HG03558 (cell line): ENCODE data around the gene XYLB.

Experiments used
- ATAC-seq: cut with Tn5 transposase; IDR thresholded peaks from one replicate; pipeline ENCODE4 v1.9.1; 2021; ENCODE audit warnings: moderate number of reproducible peaks; ENCODE audit not compliant: unreplicated experiment; ENCODE audit errors: extremely low read depth

Gene XYLB

DNA sequence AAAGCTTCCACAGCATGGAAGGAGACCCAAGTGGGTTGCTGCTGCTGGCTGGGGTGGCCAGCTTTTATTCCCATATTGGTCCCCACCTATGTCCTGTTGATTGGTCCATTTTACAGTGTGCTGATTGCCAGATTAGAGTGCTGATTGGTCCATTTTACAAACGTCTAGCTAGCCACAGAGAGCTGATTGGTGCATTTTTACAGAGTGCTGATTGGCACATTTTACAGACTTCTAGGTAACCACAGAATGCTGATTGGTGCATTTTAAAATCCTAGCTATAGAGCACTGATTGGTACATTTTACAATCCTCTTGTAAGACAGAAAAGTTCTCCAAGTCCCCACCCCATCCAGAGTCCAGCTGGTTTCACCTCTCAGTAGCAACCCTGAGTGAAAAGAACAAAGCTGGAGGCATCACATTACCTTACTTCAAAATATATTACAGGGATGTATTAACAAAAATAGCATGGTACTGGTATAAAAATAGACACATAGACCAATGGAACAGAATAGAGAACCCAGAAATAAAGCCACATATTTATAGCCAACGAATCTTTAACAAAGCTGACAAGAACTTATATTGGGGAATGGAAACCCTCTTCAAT lies 99.6 kb downstream of the XYLB start:
- no peak for ATAC-seq

DNA sequence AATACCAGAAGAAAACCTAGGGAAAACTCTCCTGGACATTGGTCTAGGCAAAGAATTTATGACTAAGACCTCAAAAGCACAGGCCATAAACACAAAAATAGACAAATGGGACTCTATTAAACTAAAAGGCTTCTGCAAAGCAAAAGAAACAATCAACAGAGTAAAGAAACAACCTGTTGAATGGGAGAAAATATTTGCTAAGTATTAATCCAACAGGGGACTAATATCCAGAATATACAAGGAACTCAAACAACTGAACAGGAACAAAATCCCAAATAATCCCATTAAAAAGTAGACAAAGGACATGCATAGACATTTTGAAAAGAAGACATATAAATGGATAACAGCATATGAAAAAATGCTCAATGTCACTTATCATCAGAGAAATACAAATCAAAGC lies 100.2 kb downstream of the XYLB start:
- no peak for ATAC-seq

DNA sequence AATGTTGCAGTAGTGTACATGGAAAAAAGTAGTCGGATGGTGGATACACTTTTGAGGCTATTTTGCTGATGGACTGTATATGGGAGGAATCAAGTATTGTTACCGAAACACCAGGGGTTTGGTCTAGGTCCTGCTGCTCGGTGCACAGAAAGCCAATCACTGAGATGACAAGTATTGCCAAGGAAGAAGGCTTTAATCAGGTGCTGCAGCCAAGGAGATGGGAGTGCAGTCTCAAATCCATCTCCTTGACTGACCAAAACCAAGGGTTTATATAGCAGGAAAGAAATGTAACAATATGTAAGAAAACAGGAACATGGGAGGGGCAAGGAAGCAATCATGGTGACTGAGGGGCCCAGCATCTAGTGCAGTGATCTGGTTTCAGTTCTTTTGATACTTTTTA lies 104.3 kb downstream of the XYLB start:
- no peak for ATAC-seq

DNA sequence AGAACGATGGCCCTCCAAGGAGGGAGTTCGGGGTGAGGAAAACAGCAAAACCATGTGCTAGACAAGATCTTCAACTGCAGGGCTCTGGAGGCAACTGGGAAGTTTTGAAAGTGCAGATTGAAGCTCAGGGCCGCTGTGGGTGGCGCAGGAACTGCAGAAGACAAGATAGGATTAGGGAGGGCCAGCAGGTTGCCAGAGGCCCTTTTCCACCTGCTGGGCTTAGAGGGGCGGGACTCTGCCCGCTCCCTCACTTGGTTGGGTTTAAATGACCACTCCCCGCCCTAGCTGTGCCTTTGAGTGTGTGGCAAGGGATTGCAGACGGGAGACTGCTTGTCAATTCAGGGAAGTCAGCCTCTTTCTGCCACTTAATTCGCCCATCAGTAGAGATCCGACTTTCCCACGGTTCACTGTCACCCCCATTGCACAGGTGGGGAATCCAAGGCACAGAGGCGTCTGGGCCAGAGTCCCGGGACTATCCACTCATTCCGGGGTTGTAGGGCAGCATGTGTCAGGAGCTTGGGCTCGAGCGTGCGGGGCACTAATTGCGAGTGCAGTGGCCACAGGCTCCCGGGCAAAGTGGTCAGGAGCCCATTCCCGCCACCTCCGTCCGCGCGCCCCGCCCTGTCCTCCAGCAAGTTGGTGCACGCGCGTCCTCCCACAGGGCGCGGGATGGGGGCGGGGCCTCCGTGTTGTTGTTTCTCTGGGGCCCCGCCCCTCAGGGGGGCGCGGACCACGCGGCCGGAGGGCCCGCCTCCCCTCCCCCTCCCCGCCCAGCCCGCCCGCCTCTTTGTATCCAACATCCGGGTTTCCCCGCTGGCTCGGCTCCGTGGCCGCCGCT lies 106.7 kb downstream of the XYLB start, which contains the start of gene ACVR2B:
TSS of gene ACVR2B (plus strand) at position 816 of the 838 bp plus-strand sequence. CDS start 433 bp downstream, outside the sequence.
- no peak for ATAC-seq

DNA sequence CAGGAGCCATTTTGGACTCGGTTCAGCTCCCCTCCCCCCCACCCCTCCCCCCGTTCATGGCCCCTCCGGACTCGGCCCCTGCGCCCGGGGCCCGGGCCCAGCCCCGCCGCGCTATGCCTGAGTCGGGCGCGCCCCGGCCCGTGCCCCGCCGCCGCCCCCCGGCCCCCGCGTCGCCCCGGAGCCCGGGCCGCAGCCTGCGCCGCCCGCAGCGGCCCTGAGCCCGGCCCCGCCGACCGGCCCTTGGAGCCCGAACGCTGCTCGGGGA lies 107.3 kb downstream of the XYLB start:
- ATAC-seq, result no peak

DNA sequence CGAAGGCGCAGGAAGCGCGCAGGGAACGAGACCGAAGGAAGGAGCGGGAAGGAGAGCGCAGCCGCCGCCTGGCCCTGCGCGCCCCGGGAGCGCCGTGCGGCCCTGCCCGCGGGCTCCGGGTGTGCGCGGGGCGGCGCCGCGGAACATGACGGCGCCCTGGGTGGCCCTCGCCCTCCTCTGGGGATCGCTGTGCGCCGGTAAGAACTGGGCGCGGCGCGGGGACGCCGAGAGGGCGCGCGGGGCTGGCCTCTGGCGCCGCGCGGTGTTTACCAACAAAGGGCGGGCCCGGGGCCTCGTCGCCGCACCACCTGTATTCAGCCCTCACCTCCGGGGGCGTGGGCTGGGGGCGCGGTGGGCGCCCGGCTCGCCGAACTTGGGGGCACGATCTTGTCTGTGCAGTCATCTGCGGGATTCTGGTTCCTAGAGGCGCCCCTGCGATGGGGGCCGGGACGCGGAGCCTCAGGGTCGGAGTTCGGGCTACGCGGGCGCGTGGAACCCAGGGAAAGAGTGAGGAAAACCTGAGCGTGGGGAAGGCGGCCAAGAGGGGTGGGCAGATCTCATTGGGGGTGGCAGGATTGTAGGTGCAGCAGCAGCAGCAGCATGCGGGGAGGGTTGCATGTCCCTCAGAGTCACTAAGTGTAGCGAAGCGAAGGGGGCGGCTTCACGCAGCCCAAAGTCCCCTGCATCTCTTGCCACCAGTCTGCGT lies 107.7 kb downstream of the XYLB start:
- no peak for ATAC-seq

DNA sequence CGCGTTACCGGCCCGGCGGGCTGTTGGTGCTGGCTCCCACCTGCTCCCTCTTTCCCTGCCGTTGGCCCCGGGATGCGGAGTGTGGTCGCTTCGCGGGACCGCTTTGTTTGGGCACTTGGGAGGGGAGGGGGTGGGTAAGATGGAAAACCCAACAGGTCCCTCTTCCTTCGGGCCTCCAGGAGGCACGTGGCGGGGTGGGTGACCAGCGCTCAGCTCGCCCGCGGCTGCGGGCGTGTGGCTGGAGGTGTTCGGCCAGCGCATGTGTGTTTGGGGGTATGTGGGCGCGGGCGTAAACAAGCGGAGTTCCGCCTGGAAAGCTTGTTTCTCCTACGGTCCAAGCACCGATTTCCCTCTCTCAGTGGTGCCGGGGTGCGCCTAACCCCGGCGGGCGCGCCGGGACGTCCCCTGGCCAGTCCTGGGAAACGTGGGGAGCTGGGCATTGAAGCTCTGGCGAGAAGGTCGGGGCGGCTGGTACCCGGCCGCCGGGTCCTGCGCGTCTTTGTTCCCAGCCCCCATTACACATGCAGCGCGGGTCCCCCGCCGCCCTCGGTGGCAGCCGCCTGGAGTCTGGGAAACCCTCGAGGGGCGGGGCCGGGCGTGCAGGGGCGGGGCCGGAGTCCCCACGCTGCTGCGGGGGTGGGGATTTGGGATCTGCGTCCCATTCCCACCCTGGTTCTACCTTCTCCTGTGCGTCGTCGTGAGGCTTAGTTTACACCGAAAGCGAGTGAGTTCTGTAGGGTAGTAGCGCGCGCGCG lies 108.5 kb downstream of the XYLB start:
- no peak for ATAC-seq

DNA sequence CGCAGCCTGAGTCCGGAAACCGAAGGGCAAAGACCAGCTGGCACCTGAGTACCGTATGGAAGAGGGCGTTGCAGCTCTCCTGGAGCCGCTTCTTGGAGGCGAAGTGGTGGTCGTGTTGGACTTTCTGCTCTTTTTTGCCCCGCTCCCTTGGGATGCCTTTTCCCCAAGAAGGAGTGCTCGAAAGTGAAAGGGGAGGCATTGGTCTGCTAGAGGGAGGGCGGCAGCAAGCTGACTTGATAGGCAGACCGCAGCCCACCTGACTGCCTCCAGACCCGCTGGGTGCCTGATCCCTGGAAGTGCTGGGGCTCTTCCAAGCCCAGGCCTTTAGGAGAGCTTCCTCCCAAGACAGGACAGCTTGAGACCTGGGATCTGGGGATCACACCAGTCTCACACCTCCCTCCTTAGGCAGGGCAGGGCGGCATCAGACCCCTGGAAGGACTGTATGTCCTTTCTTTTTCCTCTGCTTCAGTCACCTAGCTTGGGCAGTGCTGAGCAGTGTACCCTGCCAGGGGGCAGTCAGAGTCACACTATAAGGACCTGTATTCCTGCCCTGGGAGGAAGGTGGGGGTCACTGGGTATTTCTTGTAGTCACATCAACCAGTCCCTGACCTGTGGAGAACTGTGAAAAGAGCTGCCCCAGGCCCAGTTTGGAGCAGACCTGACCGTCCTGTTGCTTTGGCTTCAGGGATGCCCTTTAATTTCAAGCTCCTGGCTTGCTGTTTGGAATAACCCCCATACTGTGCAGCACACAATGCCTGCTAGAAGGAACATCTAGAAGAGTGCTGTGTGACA lies 109.2 kb downstream of the XYLB start:
- no peak for ATAC-seq

DNA sequence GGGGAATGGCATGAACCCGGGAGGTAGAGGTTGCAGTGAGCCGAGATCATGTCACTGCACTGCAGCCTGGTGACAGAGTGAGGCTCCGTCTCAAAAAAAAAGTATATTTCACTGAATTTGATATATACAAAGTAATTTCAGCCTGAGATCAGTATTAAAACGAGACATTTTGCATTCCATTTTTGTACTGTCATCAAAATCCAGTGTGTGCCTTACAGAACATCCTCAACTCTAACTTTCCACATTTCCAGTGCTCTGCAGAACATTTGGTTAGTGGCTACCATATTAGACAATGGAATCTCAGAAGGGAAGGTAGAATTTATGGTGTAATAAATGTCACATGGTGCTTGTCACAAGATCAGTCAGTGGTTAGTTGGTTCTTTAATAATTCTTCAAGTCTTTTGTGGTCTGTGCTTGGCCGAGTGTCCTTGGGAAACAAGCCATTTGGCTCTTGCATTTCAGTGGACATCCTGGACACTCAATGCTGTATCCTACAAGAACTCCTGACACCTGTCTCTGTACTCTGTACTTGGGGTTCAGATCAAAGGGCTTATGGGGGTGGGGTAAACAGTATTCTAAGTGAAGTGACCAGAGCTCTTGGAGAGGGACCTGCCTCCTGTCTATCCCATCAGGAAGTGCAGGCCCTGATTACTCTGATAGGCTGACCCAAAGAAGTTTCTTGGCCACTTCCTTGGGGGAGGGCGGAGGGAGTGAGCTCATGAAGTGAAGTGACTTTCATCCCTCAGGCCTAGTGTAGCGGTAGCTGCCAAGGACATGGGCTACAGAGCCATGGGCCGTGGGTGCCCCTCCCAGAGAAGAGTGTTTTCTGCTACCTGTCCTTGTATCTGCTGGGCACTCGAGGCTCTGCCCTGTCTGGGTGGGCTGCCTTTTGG lies 110.8 kb downstream of the XYLB start:
- no peak for ATAC-seq

DNA sequence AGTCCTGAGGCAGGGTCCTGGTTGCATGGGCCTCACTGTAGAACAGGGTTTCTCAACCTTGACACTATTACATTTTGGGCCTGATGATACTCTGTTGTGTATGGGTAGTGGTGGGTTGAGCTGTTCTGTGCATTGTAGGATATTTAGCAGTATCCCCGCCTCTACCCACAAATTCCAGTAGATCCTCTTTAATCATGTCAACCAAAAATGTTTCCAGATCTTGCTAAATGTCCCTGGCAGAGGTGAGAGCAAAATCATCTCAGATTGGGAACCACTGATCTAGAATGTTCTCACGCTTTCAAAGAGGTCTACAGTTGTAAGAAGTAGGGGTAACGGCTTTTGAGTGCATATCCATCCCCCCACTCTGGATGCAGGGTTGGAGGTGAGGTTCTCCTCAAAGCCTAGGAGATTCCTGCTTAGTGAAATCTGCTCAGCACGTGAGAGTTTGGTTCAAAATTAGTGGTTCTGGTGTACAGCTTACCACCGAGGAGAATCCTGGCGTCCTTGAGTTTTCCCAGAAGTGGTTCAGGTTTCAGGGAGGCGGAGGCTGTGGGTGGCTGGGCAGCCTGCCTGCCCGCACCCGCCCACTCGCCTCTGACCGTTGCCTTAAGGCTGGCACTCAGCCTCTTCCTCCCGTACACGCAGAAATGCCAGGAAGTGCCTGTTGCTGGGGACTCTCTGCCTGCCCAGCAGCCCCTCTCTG lies 112.4 kb downstream of the XYLB start:
- no peak for ATAC-seq

DNA sequence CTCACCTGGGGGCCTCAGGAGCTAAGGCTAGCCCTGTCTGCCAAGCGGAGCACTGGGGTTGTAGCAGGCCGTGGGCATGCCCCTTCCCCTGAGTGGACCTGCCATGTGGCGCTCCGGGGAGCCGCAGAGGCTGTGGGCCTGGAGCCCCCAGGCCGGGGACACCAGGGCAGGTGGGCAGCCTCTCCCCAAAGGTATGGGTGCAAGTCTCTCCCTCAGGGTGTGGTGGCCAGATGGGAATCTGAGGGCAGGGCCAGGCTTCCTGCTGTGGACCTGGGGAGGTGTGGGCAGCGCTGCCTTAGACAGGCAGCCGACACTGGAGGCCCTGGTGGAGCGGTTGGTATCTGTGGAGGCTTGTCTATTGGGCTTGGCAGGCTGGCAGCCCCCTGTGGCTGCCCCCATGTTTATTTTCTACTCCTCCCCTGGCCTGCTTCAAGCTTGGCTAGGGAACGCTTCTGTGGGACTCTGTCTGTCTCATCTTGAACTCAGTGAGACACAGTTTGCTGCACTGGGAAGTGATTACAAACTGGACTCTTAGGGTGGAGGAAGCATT lies 113.0 kb downstream of the XYLB start:
- ATAC-seq, result no peak

DNA sequence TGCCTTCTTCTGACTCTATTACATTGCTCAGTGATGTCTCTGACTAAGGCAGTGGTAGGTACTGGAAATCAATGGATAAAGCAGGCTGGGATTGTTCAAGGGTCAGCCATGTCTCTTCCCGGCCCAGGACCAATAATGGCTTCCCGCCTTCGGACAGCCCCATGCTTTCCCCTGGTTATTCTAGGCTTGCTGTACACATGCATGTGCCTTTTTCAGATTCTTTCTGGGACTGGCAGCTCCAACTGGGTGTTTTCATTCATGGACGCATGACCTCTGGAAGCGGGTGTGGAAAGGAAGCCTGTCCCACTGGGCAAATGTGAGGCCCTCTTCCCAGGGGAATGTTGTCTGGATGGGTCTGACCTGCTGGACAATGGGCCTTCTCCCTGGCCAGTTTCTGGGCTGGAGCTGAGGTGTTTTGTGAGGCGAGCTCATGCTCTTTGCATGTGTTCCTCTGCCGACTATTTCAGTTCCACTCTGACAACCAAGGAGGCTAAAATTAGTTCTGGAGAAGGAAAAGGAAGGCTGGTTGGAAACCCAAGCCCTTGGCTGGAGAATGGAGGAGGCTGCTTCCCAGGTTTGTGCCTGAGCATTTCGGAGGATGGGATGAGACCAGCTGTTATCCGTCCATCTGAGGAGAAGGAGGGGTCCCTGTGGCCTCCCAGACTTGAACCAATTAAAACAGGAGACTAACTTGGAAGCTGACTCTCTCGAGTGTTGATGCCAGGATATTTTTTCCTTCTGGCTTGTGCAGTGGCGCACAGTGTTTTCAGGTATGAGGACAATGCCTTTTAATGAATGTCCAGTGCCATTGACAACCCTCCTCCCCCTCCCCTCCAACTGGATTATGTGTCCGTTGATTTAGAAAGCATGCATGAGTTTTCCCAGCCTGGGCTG lies 114.0 kb downstream of the XYLB start:
- ATAC-seq, result no peak
